HG03097 (cell line): ENCODE data around the gene TOP2B.

Experiments used
- ATAC-seq: cut with Tn5 transposase; IDR thresholded peaks from one replicate; pipeline ENCODE4 v1.9.1; 2021; ENCODE audit not compliant: unreplicated experiment, low FRiP score

Gene TOP2B, protein sequence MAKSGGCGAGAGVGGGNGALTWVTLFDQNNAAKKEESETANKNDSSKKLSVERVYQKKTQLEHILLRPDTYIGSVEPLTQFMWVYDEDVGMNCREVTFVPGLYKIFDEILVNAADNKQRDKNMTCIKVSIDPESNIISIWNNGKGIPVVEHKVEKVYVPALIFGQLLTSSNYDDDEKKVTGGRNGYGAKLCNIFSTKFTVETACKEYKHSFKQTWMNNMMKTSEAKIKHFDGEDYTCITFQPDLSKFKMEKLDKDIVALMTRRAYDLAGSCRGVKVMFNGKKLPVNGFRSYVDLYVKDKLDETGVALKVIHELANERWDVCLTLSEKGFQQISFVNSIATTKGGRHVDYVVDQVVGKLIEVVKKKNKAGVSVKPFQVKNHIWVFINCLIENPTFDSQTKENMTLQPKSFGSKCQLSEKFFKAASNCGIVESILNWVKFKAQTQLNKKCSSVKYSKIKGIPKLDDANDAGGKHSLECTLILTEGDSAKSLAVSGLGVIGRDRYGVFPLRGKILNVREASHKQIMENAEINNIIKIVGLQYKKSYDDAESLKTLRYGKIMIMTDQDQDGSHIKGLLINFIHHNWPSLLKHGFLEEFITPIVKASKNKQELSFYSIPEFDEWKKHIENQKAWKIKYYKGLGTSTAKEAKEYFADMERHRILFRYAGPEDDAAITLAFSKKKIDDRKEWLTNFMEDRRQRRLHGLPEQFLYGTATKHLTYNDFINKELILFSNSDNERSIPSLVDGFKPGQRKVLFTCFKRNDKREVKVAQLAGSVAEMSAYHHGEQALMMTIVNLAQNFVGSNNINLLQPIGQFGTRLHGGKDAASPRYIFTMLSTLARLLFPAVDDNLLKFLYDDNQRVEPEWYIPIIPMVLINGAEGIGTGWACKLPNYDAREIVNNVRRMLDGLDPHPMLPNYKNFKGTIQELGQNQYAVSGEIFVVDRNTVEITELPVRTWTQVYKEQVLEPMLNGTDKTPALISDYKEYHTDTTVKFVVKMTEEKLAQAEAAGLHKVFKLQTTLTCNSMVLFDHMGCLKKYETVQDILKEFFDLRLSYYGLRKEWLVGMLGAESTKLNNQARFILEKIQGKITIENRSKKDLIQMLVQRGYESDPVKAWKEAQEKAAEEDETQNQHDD (N-terminal part only)

DNA sequence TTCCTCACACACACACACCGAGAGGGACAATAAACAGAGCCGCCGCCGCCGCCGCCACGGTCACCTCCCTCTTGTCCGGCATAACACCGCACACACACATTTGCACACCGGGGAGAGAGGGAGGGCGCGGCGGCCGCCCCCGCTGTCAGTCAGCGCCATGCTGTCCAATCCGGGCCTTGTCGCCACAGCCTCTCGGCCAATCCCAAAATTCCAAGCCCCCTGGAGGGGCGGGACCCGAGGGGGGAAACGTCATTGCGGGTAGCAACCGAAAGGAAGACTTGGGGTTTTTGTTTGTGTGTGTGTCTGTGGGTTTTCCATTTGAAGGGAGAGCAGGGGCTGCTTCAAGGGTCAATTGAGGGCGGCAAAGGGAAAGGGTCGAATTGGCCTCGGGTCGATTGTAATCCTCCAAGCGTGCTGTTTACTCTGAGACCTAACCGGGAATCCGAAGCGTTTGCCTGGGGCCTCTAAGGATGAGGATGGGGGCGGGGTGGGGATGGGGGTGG, at the start of gene TOP2B:
TOP2B (minus strand) TSS at position 96 of the 503 bp plus-strand sequence. CDS start 610 bp downstream, outside the sequence.
- peak; percentile 91 for ATAC-seq

DNA sequence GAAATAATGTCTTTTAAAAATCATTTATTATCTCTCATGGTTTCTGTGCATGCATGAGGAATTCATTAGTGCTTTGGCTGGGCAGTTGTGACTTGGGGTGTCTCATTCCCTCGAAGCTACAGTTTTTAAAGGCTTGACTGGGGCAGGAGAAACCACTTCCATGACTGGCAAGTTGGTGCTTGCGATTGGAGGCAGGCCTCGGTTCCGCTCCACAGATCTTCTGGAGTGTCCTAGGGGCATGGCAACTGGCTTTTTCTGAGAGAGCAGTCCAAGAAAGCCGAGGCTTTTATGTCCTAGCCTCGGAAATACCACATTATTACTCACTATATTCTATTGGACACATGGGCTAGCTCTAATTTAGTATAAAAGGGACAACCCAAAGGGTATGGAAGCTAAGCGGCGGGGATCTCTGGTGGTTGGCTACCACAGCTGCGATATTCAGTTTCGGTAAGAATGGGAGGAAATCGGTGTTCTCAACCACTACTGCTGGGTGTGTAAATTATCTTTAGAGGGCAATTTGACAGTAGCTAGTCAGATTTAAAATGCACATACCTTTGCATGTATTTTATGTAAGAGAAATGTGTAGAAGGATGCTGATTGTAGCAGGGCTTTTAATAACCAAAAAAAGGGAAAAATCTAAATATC, 48.8 kb upstream of the TOP2B start:
- ATAC-seq, result no peak

DNA sequence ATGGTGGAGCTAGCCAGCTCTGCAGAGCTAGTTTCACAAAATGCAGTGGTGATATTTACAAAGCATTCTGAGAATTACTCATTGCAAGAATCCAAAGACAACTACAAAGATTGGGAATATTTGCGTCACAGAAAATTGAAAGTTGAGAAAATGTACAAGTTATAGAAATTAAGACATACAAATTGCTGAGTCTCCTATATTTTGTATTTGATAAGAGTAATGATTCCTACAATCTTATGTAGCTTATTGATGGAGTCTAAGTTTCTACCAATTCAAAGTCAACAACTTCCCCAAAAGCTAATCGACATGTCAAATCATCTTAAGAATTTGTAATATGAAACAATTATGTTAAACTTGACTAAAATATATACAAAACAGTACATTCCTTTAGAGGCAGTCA, 46.4 kb upstream of the TOP2B start:
- no peak for ATAC-seq

DNA sequence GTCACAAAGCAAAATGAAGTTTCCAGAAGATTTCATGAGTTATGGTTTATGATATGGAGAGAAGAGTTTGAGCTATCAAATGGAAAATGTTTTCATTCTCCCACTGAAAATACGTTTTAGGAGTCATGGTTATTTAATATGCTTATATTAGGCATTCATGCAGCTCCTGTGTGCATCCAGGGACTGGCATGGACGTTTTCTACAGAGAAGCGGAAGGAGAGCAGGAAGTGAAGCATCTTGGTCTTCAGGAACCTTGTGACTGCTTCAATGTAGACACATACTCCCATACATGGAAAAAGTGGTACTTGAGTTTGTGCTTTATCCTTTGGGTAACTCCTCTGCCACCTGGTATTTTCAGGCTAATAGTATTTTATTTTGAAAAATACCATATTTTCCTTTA, 43.3 kb upstream of the TOP2B start:
- ATAC-seq, result no peak

DNA sequence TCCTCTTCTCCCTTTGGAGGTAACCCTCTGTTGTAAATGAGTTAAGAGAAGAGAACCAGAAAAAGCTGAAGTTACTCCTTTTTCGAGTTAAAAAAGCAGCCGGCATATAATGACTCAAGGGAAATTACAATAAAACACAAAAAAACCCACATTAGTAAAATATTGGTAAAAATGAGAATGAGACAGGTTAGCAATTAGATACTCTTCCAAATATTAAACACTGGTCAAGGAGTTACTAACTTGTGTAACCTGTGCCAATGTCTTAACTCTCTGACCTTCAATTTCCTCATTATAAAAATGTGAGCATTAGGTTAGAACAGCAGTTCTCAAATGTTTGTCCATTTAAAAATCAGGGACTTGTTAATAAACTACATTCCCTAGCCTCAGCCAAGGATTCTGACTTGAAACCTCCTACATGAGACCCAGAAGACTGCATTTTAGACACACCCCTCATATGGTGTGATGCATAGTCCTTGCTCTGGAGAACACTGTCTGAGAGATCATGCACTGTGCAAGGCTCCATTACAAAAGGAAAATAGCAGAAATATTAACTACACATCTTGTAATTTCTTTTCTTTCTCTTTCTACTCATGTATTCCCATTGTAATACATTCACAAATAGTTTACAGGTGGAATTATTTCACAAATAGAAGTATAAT, 42.7 kb upstream of the TOP2B start:
- no peak for ATAC-seq

DNA sequence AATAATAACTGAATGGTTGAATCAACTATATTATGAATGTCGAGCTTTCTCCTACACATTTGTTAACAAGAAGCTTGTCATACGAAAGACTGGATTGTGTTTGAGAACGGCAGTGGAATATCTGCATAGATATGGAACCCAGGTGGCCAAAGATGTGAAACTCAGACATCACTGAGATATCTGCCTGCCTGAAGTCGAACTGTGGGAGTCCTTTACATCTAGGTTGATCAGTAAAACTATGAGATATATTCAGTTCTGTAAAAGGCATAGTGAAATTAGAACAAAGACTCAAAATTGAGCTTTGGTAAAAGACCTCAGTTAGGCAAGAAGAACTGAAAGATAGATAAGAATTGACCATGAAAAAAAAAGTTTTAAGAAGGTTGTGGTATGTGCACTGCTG, 41.5 kb upstream of the TOP2B start:
- ATAC-seq, result no peak

DNA sequence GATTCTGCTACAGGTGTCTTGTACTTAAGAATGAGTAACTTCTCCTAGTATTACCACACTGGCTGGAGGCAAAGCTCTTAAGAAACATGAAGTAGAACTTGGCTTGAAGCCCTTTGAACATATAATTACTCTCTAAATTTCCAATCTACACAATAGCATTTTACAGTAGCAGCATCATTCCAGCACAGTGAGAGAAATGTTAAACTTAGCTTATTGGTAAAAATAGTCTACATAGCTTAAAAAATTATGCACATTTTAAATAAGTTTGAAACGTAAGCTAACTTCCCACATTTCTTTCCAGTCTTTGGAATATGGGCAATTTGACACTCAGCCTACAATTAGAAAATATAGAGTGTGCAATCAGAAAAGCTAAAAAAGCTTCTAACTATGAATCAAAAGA, 32.8 kb upstream of the TOP2B start:
- ATAC-seq, result no peak

DNA sequence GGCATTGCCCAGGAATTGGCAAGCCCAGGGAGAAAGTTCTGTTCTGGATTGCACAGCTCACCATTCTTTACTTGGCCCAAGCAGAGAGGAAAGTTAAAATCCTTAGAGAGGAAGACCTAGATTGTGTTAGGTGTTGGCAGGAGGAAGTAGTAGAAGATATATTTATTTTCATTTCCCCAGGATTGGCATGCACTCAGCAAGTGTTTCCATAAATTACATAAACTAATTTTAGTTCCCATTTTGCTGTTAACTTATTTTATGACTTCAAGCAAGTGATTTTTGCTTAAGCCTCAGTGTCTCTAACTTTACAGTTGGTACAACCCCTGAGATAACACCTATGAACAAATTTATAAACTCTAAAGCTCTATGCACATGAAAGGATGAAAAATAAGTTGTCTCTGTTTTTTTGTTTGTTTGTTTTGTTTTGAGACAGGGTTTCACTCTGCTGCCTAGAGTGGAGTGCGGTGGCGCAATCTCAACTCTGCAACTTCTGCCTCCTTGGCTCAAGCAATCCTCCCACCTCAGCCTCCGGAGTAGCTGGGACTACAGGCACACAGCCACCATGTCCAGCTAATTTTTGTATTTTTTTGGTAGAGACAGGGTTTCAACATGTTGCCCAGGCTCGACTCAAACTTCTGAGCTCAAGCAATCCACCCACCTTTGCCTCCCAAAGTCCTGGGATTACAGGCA, 31.2 kb upstream of the TOP2B start:
- no peak for ATAC-seq

DNA sequence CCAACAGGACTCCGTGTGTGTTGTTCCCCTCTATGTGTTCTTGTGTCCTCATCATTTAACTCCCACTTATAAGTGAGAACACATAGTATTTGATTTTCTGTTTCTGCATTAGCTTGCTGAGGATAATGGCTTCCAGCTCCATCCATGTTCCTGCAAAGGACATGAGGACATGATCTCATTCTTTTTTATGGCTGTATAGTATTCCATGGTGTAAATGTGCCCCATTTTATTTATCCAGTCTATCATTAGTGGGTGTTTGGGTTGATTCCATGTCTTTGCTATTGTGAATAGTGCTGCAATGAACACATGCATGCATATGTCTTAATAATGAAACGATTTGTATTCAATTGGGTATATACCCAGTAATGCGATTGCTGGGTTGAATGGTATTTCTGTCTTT, 28.5 kb upstream of the TOP2B start:
- ATAC-seq, result no peak

DNA sequence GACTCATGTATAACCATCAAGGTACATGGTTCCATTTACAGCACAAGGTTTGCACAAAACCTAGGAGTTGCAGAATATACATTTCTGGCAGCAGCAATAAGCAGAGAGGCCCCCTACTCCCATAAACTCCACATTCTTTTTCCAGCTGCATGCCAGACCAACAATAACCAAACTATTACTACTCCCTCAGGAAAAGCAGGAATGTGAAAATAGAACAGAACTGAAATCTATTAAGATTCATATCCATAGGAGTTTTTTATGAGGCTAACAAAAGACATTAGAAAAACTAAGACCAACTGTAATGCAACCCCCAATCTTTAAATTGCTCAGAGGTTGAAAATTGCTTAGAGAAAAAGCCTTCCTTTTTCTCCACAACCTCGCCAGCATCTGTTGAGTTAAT, 27.6 kb upstream of the TOP2B start:
- no peak for ATAC-seq

DNA sequence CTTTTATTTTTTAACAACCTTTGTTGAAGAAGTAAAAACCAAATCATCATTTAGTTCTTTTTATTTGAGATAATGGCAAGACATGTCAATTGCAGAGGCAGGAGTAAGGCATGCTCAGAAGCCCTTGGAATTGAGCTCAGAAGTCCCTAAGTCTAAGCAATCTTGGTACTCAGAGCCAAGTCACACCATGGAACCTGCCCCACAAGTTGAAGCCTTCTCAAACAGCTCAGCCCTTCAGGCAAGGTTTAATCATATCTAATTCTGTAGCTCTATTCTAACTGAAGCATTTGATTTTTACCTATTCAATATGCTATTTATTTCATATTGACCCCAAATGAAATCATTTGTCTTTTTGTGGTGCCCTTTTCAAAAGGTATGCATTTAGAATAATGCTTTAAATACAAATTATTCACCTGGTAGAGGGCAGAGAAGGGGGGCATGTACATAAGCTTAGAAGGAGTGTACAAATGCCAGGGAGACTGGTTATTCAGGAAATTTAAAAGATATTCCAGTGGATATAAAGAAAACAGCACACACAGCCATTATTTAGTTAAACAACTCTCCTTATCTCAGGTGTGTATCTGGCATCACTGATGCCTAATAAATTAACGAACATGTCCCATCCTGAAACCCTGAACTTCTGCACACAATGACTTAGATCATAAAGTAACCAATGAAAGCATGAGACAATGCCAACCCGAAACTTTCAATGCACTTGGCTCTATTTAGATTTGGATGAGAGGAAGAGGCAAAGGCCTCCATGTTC, 26.2 kb upstream of the TOP2B start:
- no peak for ATAC-seq

DNA sequence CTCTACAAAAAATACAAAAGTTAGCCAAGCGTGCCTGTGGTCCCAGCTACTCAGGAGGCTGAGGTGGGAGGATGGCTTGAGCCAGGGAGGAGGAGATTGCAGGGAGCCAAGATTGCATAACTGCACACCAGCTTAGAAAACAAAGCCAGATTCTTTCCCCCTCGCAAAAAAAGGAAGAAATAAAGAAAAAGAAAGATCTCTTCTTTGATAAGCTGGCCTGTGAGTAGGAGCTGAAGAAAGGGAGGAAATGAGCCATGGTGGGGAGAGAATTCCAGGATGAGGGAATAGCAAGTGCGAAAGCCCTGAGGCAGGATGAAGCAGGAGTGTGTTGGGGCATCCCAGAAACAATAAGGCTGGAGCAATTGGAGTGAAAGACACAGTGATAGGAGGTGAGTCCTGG, 24.5 kb upstream of the TOP2B start:
- no peak for ATAC-seq

DNA sequence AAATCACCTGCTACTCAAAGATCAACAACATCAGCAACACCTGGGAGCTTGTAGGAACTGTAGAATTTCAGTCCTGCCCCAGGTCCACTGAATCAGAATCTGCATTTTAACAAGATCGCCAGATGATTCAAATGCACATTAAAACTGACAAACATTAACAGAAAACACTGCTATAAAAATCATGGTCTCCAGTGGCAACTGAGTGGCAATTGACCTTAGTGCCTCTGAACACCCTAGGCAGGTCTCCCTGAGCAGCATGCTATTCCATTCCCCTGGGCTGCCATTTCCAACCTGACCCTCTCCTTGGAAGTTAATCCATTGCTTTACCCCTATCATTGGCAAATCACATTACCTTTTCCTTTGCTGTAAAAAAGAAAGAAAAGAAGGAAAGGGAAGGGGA, 23.0 kb upstream of the TOP2B start:
- no peak for ATAC-seq

DNA sequence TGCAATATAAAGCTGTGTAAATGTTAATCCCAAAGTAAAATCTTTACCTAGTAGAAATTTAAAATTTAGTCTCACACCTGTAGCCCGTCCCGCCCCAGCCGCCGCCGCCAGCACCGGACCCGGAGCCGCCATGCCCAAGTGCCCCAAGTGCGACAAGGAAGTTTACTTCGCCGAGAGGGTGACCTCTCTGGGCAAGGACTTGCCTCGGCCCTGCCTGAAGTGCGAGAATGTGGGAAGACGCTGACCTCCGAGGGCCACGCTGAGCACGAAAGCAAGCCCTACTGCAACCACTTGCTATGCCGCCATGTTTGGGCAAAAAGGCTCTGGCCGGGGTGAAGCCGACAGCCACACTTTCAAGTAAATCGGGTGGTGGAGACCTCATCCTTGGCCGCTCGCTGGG, 22.1 kb upstream of the TOP2B start:
- ATAC-seq, result no peak

DNA sequence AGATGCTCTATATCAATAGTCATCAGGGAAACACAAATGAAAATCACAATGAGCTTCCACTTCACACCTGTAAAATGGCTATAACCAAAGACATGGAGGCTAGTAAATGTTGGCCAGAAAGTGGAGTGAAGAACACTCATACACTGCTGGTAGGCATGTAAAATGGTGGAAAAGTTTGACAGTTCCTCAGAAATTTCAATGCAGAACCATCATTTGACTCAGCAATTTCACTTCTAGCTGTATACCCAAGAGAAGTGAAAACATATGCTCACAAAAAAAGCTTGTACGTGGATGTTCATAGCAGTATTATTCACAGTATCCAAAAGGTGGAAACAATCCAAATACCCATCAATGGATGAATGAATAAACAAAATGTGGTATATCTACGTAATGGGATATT, 19.2 kb upstream of the TOP2B start:
- no peak for ATAC-seq

DNA sequence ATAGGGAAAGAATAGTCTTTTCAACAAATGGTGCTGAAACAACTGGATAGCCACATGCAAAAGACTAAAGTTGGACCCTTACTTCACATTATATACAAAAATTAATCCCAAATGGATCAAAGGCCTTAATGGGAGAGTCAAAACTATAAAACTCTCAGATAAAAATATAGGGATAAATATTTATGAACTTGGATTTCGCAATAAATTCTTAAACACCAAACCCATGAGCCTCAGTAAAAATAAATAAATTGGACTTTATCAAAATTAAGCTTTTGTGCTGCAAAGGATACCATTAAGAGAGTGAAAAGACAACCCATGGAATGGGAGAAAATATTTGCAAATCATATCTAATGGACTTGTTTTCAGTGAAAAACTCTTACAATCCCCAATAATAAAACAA, 18.7 kb upstream of the TOP2B start:
- no peak for ATAC-seq

DNA sequence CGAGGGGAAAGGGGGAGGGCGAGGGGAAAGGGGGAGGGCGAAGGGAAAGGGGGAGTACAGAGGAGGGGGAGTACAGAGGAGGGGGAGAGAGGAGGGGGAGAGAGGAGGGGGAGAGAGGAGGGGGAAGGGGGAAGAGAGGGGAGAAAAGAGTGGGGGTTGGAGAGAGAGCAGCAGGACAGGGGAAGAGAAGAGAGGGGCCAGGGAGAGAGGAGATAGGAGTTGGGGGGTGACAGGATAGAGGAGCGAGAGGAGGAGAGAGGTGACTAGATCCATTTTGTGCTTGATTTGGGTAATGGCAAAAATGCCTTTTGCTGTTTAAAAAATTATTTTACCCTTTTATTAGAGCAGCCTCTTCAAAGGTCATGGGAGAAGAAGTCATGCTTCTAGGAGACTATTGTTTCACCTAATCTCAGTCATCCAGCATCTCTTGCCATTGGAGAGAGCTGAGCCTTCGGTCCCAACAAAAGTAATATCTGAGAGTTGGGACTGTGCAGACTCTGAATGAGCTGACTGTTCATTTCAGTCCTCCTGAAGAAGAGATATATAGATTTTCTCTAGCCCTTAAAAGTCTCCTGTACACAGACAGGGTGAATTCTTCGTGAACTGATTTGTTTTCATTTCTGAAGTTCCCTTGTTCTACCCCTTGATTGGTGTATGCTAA, 15.1 kb upstream of the TOP2B start:
- no peak for ATAC-seq

DNA sequence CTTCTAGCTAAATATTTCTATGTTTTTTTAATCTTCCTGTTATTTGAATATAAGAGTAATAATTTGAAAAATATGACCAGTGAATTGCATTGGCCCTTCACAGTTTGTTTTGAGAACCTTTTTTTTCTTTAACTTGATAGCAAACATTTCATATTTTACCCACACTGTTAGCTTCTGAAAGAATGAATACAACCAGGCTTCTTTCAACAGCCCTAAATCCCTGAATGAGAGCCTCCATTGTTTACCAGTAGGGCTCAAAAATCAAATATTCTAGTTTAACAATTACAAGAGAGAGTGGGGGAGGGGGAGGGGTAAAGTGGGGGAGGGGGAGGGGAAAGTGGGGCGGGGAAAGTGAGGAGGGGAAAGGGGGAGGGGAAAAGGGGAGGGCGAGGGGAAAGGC, 14.5 kb upstream of the TOP2B start:
- ATAC-seq, result no peak
